ENCODE measurements around the gene LRRTM1. TPM values are rescaled to one million over a fixed set of nuclear protein-coding genes. Genes with fewer than 3 reads are reported as not detected.

The LRRTM1 gene
- total RNA-seq, 1 donor from 2014 or later = not detected

GRCh38 chr2:80298954-80299353 is 5.6 kb downstream of the LRRTM1 start:
- ChIA-PET POLR2A (no interaction called here), CTCF (no interaction called here)
- Mint-ChIP-seq H3K36me3 (ENCODE audit: low read depth) (no peaks in the 10 kb centered on the region), H3K9me3 (no peaks in the 10 kb centered on the region), H3K27ac (no peak overlapping the region), H3K4me1 (no peaks in the 10 kb centered on the region), H3K27me3 (peaks cover 21% of the 10 kb centered on the region), H3K4me3 (no peak overlapping the region)
- intact Hi-C loops (cut with micrococcal nuclease) = no loop called here
- ATAC-seq (ENCODE audit: low read depth) (no peak), DNase-seq (no peak)
- no peak for TF ChIP-seq CTCF (IDR thresholded peaks at IDR 0.05)

GRCh38 chr2:80293039-80293438 is 11.5 kb downstream of the LRRTM1 start:
- Mint-ChIP-seq H3K36me3 (ENCODE audit: low read depth) (no peaks in the 10 kb centered on the region), H3K9me3 (no peaks in the 10 kb centered on the region), H3K27ac (no peak overlapping the region), H3K4me1 (no peaks in the 10 kb centered on the region), H3K27me3 (no peaks in the 10 kb centered on the region), H3K4me3 (no peak overlapping the region)
- CTCF ChIA-PET = no interaction called here
- intact Hi-C loops (cut with micrococcal nuclease) = no loop called here
- POLR2A ChIA-PET = no interaction called here
- DNase-seq (no peak), ATAC-seq (ENCODE audit: low read depth) (no peak)
- no peak for TF ChIP-seq CTCF (IDR thresholded peaks at IDR 0.05)

GRCh38 chr2:80292474-80292873 is 12.1 kb downstream of the LRRTM1 start:
- ATAC-seq (ENCODE audit: low read depth) (no peak), DNase-seq (no peak)
- ChIA-PET POLR2A (no interaction called here), CTCF (no interaction called here)
- no peaks in the 10 kb centered on the region for H3K27me3 Mint-ChIP-seq
- TF ChIP-seq CTCF (IDR thresholded peaks at IDR 0.05) = no peak
- intact Hi-C loops (cut with micrococcal nuclease) = no loop called here
- H3K4me1 Mint-ChIP-seq = no peaks in the 10 kb centered on the region
- H3K4me3 Mint-ChIP-seq = no peak overlapping the region
- no peaks in the 10 kb centered on the region for H3K36me3 Mint-ChIP-seq (ENCODE audit: low read depth)
- H3K9me3 Mint-ChIP-seq = no peaks in the 10 kb centered on the region
- no peak overlapping the region for H3K27ac Mint-ChIP-seq

- H3K9me3 Mint-ChIP-seq = no peaks in the 10 kb centered on the region
- H3K4me3 Mint-ChIP-seq = no peak overlapping the region
- POLR2A ChIA-PET = no interaction called here
- no peak overlapping the region for H3K27ac Mint-ChIP-seq
- intact Hi-C loops (cut with micrococcal nuclease) = no loop called here
- CTCF ChIA-PET = no interaction called here
- no peaks in the 10 kb centered on the region for H3K36me3 Mint-ChIP-seq (ENCODE audit: low read depth)
- no peak for DNase-seq
- no peaks in the 10 kb centered on the region for H3K4me1 Mint-ChIP-seq
- TF ChIP-seq CTCF (IDR thresholded peaks at IDR 0.05) = no peak
- no peak for ATAC-seq (ENCODE audit: low read depth)
- H3K27me3 Mint-ChIP-seq = no peaks in the 10 kb centered on the region
These were observed 12.9 kb downstream of the LRRTM1 start for GRCh38 chr2:80291656-80292055.

GRCh38 chr2:80288576-80288975 is 16.0 kb downstream of the LRRTM1 start:
- H3K36me3 Mint-ChIP-seq (ENCODE audit: low read depth) = no peaks in the 10 kb centered on the region
- intact Hi-C loops (cut with micrococcal nuclease) = no loop called here
- H3K4me3 Mint-ChIP-seq = no peak overlapping the region

More at GRCh38 chr2:80288576-80288975, 16.0 kb downstream of the LRRTM1 start:
- DNase-seq (no peak), ATAC-seq (ENCODE audit: low read depth) (no peak)
- POLR2A ChIA-PET = no interaction called here
- no peaks in the 10 kb centered on the region for H3K27me3 Mint-ChIP-seq
- no peaks in the 10 kb centered on the region for H3K4me1 Mint-ChIP-seq
- peaks cover 2% of the 10 kb centered on the region for H3K9me3 Mint-ChIP-seq
- CTCF ChIA-PET = no interaction called here
- H3K27ac Mint-ChIP-seq = no peak overlapping the region
- TF ChIP-seq CTCF (IDR thresholded peaks at IDR 0.05) = no peak

Measured in activated B cell treated with CpG ODN at 0.5 μM for 24 hours (primary cell).